ENCODE measurements around the gene TSEN15.

DNA sequence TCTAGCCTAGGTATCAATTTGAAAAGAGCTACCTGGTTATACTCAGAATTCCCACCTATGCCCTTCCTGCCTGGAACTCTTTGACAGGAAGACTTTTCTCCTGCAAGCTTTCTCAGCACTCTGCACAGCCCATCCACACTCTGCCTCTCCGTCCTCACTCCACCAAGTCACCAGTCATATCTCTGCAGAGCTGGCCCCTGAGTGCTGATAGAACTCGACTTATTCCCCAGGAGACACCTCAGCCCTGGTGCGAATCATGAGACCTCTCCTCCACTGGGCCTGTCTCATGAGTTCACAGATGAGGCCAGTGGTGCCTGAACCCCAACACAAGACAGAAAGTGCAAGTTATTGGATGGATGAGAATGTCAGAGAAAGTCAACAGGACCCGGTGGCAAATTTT, 46.0 kb upstream of the TSEN15 start:
- TF ChIP-seq, protein P1, sequence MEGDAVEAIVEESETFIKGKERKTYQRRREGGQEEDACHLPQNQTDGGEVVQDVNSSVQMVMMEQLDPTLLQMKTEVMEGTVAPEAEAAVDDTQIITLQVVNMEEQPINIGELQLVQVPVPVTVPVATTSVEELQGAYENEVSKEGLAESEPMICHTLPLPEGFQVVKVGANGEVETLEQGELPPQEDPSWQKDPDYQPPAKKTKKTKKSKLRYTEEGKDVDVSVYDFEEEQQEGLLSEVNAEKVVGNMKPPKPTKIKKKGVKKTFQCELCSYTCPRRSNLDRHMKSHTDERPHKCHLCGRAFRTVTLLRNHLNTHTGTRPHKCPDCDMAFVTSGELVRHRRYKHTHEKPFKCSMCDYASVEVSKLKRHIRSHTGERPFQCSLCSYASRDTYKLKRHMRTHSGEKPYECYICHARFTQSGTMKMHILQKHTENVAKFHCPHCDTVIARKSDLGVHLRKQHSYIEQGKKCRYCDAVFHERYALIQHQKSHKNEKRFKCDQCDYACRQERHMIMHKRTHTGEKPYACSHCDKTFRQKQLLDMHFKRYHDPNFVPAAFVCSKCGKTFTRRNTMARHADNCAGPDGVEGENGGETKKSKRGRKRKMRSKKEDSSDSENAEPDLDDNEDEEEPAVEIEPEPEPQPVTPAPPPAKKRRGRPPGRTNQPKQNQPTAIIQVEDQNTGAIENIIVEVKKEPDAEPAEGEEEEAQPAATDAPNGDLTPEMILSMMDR (IDR thresholded peaks at IDR 0.05; ENCODE audit: insufficient read depth, low read length): no peak
- no peak for TF ChIP-seq SPI1 (IDR thresholded peaks at IDR 0.05; ENCODE audit: borderline replicate concordance, low read depth)
- no peak for TF ChIP-seq GABPA (IDR thresholded peaks at IDR 0.05; ENCODE audit: low read depth)
- no peak for TF ChIP-seq POLR2AphosphoS5 (IDR thresholded peaks at IDR 0.05; ENCODE audit: low read depth)
- TF ChIP-seq, protein P2, sequence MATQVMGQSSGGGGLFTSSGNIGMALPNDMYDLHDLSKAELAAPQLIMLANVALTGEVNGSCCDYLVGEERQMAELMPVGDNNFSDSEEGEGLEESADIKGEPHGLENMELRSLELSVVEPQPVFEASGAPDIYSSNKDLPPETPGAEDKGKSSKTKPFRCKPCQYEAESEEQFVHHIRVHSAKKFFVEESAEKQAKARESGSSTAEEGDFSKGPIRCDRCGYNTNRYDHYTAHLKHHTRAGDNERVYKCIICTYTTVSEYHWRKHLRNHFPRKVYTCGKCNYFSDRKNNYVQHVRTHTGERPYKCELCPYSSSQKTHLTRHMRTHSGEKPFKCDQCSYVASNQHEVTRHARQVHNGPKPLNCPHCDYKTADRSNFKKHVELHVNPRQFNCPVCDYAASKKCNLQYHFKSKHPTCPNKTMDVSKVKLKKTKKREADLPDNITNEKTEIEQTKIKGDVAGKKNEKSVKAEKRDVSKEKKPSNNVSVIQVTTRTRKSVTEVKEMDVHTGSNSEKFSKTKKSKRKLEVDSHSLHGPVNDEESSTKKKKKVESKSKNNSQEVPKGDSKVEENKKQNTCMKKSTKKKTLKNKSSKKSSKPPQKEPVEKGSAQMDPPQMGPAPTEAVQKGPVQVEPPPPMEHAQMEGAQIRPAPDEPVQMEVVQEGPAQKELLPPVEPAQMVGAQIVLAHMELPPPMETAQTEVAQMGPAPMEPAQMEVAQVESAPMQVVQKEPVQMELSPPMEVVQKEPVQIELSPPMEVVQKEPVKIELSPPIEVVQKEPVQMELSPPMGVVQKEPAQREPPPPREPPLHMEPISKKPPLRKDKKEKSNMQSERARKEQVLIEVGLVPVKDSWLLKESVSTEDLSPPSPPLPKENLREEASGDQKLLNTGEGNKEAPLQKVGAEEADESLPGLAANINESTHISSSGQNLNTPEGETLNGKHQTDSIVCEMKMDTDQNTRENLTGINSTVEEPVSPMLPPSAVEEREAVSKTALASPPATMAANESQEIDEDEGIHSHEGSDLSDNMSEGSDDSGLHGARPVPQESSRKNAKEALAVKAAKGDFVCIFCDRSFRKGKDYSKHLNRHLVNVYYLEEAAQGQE (IDR thresholded peaks at IDR 0.05; ENCODE audit: insufficient replicate concordance, low read depth): no peak

Data from HL-60 (cell line).